NCI-H524 treated with DMSO at 0.1 percent for 48 hours (cell line): ENCODE results near the gene TMPRSS2.

ENCODE experiments used
- DNase-seq: peaks from one replicate; lab custom pipeline; 2025; lab: John Stamatoyannopoulos, UW

TMPRSS2 gene

DNA sequence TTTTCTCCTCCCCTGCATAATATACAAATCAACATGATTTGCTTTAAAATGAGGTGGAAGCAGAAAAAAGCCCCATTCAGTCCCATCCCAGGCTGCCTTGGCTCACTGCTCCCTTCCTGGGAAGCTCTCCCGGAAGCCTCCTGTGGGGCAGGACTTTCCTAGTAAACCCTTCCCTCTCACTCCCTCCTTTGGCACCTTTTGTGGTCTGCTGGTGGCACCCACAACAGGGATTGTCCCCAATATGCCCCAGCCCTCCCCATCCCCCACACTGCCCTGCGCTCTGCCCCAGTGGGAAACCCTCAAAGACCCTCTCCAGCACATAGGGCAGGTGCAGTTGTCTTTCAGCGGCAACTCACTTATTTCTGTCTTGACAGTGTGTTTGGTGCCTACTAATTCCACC lies 1.8 kb upstream of the TMPRSS2 start:
- DNase-seq = no peak

DNA sequence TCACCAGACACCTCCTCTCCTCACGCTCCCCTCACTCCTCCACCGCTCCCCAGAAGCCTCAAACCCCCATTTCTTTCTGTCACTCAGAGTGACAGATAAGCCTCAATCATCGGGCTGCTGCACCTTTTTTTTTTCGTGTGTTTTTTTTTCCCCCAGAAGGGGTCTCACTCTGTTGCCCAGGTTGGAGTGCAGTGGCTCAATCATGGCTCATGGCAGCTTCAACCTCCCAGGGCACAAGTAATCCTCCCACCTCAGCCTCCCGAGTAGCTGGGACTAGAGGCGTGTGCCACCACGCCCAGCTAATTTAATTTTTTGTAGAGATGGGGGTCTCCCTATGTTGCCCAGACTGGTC lies 1.2 kb upstream of the TMPRSS2 start:
- no peak for DNase-seq

DNA sequence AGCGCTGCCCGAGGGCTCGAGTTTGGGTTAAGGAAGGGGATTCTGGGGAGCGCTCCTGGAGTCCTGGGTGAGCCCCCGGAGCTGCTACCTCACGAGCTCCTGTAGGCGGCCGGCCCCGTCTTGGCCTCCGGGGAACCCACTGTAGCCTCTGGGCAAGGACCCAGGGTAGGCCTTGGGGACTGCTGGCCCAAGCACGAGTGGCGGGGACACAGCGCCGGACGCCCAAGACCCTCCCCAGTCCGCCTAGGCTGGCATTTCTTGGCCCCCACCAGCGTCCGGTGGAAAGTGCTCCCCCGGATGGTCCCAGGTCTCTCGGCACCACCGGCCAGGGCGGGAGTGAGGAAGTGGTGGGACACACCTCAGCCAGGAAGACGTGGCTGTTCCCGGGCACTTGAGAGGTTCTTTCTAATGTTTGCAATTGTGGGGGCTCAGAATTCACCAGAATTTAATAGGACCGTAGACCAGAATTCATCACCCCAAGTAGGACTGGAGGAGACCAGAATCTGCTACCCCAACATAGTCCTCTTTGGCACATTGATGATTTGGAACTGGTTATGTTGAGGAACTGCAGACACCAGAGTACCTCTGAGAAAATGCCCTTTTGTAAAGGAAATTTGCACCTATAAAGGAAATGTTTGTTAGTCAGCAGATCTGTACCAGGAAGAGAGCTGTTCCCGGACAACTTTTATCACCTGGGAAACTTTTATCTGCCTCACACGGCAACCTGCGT lies 622 bp upstream of the TMPRSS2 start:
- DNase-seq = no peak

DNA sequence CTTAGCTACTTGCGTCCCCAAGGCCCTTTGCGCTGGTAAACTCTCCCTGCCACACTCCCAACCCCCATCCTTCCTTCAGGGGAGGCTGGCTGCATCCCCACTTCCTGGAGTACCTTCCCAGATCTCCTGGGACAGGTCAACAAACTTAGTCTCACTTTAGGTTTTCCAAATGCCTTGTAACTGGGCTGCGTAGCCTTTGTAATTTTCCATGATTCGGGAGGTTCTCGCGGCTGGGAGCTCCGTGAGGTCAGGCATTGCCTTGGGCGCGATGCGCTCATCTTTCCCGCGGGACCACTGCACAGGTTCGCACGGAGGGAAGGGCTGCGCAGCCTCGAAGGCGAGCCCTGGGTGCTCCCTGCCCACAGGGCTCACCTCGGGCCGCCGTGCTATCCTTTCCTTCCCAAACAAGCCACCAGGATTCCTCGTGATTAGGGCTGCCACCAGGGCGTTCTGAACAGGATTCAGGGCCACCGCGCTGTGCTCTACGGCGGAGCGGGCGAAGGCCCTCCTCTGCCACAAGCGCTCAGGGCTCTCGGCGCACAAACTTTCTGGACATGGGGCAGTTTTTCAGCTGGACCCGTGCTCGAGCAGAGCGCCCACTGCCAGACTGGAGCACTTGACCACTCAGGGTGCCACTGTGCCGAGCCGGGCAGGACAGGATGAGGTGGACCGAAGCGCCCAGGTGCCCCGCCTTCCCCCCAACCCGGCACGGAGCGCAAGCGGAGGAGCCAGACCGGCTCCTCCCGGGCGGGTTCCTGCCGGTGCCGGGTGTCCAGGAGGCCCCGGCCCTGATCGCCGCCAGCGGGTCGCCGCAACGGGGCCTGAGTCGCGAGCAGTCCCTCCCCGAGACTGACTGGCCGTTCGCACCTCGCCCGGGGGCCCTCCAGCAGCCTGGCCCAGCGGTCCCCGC lies 1.1 kb downstream of the TMPRSS2 start:
- DNase-seq = no peak

DNA sequence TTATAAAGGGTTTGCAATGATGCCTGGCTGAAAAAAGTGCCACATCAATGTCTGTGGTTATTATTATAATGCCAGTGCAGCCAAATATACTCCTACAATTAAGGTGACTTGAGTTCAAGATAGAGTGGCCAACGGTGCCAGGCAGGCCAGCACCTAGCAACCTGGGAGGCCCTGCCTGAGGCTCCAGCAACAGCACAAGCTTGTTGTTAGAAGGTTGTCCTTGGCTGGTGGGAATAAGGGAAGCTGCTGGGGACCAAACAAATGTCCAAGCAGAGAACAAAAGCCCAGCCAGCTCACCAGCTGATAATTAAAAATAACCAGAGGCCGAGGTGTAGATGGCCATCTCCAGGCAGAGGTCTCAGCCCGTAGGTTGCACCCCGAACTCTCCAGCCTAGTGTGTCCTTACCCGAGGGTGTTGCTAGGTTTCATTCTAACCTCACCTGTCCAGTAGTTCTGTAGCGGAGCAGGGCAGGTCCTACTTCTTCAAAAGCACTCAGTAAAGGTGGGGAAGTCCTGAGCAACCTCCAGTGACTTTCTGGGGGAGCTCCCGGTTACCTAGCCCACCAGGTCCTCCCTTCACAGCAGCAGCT lies 1.9 kb downstream of the TMPRSS2 start:
- DNase-seq = no peak

DNA sequence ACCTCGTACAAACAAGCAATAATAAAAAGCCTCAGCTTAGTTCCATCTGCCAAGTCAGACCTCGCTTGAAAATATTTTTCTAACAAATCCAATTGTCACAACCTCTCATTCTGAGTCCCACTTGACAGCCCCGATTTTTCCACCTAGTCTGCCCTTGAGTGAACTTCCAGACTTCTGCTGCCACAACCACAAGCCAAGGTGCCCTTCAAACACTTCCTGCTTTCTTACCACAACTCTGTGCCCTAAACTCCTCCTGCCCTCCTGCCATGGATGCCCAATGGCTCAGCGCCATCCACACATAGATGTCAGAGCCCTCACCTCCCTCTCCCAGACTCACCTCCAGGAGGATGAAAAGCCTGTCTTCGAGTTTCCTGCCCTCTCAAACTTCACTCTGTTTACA lies 3.9 kb downstream of the TMPRSS2 start:
- no peak for DNase-seq

DNA sequence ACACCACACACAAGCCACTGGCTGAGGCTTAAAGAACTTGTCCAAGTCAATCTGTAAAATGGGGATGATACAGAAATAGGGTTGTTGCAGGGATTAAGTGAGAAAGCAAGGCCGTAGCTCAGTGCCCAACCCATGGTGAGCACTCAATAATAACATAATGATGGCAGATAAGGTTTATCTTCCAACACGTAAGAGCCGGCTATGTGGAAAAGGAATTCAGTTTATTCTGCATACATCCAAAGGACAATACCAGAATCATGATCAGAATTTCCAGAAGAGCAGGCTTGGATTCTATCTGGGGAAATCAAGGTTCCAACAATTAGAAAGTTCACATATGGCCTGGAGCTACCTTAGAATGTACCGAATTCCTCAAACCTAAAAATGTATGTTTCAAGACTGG lies 4.6 kb downstream of the TMPRSS2 start:
- no peak for DNase-seq

DNA sequence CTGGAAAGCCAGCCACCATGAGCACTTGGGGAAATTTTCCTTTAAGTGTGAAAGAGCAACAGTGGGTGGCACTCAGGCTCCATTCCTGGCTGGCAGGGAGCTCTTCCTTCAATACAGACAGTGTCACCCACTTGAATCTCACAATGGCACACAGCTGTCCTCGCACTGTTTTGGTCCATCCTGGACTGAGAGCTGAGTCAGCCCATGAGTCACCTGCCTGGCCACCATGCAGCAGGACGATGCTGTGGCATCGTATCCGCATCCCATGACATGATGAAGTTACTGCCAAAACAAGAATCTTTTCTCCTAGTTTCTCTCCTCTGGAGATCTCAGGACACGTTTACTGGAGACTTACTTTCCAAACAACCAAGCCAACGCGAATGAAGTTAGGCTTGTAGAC lies 6.0 kb downstream of the TMPRSS2 start:
- no peak for DNase-seq

DNA sequence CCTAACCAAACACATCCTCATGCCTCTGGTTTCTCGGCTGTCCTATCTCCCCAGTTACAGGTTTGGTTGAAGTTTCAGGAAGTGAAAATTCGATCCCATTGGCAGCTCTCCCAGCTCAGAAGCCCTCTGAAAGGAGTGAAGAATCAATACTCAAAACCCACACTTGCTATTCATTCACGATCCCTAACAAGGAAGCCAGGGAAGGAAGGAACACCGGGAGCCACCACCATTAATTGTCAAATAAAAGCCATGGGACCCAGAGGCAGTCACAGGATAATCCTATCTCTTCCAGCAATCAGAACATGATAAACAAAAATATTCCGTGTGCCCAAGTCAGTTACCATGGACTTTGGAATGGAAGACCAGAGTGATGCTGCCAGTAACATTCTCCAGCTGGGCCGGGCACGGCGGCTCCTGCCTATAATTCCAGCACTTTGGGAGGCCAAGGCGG lies 7.0 kb downstream of the TMPRSS2 start:
- DNase-seq = no peak

DNA sequence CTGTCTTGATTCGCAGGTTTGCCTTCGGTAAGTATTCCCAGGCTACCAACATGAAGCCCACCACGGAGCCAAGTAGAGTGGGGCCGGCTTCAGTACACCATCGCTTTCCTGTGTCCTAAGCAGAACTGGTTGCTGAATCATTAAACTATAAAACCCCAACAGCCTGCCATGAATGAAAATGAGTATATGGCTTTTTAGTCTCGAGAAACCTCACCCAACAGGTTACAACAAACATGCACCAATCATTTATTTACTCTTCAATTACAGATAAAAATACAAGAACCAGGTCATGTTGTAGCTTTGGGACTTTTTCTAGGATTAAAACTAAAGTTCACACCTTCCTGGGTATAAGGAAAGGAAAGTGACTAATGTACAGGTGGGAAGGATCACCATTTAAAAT lies 7.6 kb downstream of the TMPRSS2 start:
- DNase-seq = no peak

DNA sequence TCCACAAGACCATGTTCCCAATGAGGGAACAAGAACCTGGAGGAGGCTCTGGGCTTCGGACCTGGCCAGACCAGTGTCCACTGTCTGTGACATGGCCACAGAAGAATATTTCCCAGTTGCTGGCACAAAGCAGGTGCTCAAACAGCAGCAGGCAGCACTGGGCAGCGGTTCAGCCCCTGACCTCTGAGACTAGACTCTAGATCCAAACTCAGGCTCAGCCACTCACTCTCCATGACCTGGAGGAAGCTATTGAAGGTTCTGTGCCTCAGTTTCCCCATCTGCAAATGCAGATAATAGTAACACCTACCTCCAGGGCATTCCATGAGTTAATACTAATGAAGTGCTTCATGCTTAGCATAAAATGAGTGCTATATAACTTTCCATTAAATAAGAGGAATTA lies 8.0 kb downstream of the TMPRSS2 start:
- DNase-seq = no peak

DNA sequence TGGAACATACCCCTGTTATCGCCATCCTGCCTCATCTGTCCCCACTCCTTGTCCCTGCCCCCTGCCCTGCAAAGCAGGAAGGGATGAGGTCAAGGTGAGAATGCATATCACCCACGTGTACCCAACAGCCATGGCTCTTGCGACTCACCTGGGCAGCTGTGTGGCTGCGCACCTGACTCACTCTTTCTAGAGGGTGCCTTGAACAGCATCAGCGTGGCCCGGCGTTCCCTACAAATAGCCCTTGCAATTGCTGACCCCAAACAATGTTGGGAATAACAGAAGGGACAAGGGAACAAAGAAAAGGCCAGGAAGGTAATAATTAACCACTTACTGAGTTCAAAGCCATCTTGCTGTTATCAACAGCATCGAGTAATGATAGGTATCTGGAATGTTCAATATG lies 10.2 kb downstream of the TMPRSS2 start:
- no peak for DNase-seq

DNA sequence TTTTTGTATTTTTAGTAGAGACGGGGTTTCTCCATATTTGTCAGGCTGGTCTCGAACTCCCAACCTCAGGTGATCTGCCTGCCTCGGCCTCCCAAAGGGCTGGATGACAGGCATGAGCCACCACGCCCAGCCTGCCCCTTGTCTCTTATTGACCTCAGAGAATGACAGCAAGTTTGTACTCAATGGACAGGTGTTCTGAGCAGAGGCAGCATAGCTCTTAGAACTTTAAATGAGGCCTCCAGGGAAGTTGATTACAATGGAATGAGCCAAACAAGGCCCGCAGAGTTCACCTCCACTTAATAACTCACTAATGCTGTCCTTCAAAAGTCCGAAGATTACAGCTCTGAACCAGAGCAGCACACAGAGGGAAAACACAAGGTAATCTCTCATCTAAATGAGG lies 10.9 kb downstream of the TMPRSS2 start:
- no peak for DNase-seq

DNA sequence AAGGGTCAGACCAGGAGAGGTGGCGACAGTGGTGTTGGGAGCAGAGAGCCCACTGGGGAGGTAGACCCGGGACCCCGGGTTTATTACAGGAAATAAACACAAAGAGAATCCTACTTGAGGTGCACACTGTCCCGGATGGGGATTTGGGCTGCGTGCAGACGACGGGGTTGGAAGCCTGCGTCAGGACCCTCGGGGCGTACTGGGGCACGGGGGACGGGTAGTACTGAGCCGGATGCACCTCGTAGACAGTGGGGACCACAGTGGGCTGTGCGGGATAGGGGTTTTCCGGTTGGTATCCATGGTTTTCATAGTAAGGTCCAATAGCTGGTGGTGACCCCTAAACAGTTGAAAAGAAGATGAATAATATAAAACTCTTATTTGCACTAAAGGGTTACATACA lies 13.7 kb downstream of the TMPRSS2 start:
- DNase-seq = no peak

DNA sequence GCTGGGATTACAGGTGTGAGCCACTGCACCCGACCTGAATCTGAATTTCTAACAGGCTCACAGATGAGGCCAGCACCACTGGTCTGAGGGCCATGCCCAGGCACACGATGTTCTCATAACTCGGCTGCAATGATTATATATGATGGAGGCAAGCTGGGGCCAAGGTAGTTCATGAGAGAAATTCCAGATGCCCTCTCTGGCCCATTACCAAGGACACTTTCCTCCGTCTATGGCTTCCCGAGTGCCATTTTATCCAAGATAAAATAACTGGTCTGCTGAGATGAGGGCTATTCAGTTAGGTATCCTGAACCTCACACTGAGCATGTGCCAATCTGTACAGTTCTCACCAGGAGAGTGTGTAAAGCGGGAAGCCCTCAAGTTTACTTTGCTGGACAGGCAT lies 16.5 kb downstream of the TMPRSS2 start:
- DNase-seq = no peak

DNA sequence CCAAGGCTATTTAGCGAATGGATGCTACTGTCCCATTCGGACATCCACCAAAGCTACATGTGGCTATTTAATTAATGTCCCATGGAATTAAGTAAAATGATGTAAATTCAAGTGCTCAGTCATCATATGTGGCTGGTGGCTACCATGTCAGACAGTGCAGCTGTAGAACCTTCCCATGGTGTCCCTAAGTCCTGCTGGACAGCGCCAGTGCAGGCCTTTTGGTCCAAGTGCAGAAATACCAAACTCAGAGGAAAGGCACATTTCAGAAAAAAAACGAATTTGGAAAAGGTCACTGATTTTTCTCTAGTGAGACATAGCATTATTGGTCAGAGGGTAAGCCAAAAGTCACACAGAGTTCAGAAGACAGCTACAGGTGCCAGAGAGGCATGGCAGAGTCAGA lies 17.6 kb downstream of the TMPRSS2 start:
- DNase-seq = no peak

DNA sequence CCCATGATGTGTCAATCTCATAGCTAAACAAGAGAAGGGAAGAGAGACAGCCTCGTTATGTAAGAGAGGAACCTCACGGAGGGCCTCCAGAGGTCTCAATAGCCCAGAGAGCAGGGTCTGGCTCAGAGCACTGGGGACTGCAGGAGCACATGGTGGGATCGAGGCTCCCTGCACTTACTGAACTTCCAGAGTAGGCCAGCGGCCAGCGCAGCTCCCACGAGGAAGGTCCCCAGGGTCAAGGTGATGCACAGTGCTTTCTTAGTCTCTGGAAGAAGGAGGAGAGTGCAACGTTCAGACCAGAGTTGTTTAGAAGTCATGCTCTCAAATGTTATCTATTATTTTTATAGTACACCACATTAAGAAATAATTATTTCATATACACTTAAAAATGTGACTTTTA lies 18.6 kb downstream of the TMPRSS2 start:
- no peak for DNase-seq

DNA sequence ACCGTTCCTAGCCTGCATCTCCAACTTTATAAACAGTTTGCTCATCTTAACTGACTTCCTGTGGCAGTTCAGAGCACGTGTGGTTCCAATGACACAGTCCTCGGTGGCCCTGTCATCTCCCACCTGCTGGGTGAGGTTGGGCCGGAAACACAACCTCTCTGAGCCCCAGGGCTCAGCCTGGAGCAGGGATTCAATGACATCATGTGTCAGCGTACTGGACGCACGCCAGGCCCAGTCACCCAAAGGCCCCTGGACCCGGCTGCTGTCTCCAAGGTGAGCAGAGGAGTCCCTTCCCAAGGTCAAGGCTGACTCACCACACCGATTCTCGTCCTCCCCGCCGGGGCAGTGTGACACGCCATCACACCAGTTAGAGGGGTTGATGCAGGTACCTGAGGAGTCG lies 19.9 kb downstream of the TMPRSS2 start:
- no peak for DNase-seq

DNA sequence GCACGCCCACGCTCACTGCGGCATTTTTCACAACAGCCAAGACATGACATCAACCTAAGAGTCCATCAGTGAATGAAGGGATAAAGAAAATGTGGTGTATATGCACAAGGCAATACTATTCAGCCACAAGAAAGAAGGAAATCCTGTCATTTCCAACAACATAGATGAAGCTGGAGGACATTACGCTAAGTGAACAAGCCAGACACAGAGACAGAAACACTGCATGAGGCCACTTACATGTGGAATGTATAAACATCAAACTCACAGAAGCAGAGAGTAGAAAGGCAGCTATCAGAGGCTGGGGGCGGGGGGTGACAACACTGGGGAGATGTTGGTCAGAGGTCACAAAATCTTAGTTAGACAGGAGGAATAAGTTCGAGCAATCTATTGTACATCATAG lies 20.9 kb downstream of the TMPRSS2 start:
- no peak for DNase-seq

DNA sequence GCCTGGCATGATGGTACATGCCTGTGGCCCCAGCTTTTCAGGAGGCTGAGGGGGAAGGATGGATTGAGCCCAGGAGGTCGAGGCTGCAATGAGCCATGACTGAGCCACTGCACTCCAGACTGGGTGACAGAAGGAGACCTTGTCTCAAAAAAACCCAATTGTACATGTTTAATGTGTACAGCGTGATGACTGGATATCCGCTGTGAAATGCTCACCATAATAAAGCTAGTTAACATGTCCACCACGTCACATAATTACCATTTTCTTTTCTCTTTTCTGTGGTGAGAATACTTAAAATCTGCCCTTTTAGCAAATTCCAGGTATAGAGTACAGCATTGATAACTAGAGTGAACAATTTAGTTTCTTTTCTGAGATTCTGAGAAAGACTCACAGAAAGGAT lies 24.0 kb downstream of the TMPRSS2 start:
- no peak for DNase-seq

DNA sequence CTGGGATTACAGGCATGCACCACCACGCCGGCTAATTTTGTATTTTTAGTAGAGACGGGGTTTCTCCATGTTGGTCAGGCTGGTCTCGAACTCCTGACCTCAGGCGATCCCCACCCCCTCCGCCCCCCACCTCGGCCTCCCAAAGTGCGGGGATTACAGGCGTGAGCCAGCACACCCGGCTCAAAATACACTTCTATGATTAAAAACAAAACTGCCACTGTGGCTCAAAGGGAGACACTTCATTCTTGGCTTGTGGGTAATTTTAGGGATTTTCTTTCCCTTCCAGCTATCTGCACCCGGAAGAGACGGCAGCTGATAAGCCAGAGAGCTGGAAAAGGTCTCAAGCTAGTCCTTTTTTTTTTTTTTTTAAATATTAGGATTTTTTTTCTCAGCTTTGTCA lies 24.5 kb downstream of the TMPRSS2 start:
- DNase-seq = no peak

DNA sequence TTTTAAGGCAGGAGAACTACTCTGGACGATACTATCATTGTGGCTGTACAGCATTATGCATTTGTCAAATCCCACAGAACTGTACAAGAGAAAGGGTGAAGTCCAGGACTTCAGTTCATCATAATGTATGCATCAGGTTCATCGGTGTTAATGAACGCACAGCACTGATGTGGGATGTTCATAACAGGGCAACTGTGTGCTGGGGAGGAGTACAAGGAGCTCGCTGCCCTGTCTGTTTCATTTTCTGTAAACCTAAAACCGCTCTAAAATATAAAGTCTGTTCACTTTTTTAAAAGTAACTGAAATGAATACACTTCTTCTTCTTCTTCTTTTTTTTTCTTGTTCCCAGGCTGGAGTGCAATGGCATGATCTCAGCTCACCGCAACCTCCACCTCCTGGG lies 25.0 kb downstream of the TMPRSS2 start:
- DNase-seq = no peak

DNA sequence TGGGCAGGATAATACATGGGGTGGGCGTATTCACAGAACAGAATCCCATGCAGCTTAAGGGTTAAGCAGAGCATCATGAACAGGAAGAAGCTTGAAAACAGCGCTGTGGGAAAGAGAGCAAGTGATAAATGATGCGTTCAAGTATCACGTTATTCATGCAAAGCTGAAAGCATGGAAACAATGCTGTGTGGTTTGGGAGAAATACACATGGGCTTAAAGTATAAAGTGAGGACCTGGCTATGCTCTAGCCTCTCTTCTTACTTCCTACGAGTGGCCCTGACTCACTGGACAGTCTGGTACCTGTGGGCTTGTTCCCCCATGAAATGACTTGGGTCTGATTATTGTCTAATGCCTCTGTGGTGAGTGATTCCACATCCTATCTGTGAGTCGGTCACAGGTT lies 25.7 kb downstream of the TMPRSS2 start:
- no peak for DNase-seq
